ENCODE data around the gene DNAJB6. TPM values are rescaled to one million over a fixed set of nuclear protein-coding genes. Genes with fewer than 3 reads are reported as not detected.

DNAJB6 gene
- 100 to 1,000 TPM in 3 of 4 donors, 10 to 100 TPM in 1; 63.5 to 125 (median 107) TPM for total RNA-seq

DNA sequence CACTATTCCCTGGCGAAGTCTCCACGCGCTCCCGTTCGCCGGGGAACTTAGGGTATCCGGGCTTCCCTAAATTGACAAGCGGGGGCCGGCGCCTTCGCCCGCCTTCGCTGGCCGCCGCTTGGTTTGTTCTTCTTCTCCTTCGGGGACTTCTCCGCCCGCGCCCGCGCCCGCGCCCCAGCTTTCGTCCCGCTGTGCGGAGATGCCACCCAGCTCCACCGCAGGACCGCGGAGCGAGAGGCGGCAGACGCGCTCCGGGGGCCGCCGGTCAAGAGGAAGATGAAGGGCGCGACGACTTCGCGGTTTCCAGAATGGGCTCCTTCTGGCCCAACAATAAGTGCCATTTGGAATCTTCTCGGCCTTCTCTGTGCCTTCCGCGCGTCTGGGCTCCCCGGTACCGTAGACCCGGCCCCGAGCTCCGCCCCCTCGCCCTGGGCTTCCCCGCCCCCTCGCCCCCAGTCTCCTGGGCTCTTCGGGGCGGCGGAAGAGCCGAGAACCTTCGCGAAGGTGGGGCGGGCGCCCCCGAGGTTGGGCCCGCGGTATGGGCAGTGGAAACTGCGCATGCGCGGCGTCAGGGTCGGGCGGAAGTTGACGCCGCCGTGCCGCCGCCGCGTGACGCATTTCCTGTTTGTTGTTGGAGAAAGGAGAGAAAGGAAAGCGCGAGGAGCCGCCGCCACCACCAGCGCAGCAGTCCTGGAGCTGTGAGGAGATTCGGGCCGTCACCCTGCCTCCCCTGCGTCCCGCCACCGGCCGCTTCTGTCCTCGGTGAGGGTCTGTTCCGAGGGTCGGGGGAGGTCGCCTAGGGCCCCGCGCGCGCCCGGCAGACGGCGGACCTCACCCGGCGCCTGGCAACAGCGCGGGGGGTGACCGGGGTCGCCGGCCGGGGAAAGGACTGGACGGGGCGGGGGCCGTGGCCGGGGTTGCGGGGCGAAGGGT, at the start of gene DNAJB6:
DNAJB6 (plus strand) TSS at position 622 of the 933 bp plus-strand sequence. CDS start 21,569 bp downstream, outside the sequence.
- no peaks in the 10 kb centered on the region for H3K27me3 ChIP-seq
- H3K9me3 ChIP-seq, result no peaks in the 10 kb centered on the region
- intact Hi-C loops (cut with DNase I; ENCODE audit: low total_unique reads), result no loop called here
- H3K36me3 ChIP-seq, result no peaks in the 10 kb centered on the region
- peak within 1 kb of the TSS; percentile 90 to 93 for H3K4me3 ChIP-seq
- H3K4me1 ChIP-seq, result no peaks in the 10 kb centered on the region
- peak within 1 kb of the TSS; percentile 97 to 99 for H3K27ac ChIP-seq
- TF ChIP-seq, protein P1, sequence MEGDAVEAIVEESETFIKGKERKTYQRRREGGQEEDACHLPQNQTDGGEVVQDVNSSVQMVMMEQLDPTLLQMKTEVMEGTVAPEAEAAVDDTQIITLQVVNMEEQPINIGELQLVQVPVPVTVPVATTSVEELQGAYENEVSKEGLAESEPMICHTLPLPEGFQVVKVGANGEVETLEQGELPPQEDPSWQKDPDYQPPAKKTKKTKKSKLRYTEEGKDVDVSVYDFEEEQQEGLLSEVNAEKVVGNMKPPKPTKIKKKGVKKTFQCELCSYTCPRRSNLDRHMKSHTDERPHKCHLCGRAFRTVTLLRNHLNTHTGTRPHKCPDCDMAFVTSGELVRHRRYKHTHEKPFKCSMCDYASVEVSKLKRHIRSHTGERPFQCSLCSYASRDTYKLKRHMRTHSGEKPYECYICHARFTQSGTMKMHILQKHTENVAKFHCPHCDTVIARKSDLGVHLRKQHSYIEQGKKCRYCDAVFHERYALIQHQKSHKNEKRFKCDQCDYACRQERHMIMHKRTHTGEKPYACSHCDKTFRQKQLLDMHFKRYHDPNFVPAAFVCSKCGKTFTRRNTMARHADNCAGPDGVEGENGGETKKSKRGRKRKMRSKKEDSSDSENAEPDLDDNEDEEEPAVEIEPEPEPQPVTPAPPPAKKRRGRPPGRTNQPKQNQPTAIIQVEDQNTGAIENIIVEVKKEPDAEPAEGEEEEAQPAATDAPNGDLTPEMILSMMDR (IDR thresholded peaks at IDR 0.05), result peak in 1 of 4 experiments; percentile 30
- peak; percentile 95 to 99 for TF ChIP-seq POLR2A (IDR thresholded peaks at IDR 0.05)
- peak; percentile 92 to 95 for DNase-seq

DNA sequence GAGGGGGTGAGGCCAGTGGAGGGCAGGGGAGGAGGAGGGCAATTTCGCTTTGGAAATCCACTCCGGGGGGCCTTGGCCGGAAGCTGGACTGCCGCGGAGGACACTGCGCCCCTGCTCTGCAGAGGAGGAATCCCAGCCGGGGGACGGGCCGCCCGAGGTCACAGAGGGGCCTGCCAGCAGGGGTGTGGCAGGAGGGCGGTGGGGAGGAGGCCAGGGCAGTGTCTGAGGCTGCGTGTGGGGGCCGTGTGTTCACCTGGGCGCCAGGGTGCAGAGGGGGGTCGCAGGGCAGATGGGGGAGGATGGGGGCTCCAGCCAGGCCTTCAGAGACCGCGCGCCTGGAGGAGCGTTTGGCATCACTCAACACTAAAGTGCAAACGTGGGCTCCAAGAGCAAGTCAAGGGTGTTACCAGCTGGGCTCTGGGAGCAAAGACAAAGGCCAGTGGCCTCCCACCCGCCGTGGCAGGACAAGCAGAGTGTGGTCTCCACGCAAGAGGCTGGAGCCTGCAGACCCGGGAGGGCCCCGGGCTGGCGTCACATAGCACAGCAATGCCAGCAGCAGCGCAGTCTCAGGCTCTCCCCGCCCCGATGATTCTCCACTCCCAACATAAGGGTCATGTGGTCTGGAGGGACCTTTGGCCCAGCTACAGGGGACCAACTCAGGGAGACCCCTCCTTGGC, 45.3 kb upstream of the DNAJB6 start:
- no peaks in the 10 kb centered on the region for H3K9me3 ChIP-seq
- no peak overlapping the region for H3K27ac ChIP-seq
- DNase-seq, result no peak
- H3K36me3 ChIP-seq, result no peaks in the 10 kb centered on the region
- H3K27me3 ChIP-seq, result no peaks in the 10 kb centered on the region
- H3K4me1 ChIP-seq, result no peaks in the 10 kb centered on the region
- H3K4me3 ChIP-seq, result no peak overlapping the region
- intact Hi-C loops (cut with DNase I; ENCODE audit: low total_unique reads), result no loop called here
- TF ChIP-seq, protein P1 (IDR thresholded peaks at IDR 0.05), result no peak
- TF ChIP-seq POLR2A (IDR thresholded peaks at IDR 0.05), result no peak

DNA sequence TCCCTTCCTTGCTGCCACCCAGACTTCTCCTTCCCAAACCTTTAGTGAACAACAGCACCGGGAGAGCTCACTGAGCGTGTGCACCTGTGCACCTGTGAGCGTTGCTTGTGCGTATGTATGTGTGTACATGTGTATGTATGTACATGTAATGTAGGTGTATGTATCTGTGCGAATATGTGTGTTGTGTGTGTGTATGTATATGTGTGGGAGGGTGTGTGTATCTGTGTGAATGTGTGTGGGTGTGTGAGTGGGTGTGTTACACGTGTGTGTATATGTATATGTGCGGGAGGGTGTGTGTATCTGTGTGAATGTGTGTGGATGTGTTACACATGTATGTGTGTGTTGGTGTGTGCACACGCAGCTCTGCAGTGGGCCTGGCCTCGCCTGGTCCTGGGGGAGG, 44.5 kb upstream of the DNAJB6 start:
- no peak for TF ChIP-seq POLR2A (IDR thresholded peaks at IDR 0.05)
- TF ChIP-seq, protein P1 (IDR thresholded peaks at IDR 0.05), result no peak
- intact Hi-C loops (cut with DNase I; ENCODE audit: low total_unique reads), result no loop called here
- H3K4me3 ChIP-seq, result no peak overlapping the region
- H3K27me3 ChIP-seq, result no peaks in the 10 kb centered on the region
- H3K36me3 ChIP-seq, result no peaks in the 10 kb centered on the region
- H3K4me1 ChIP-seq, result no peaks in the 10 kb centered on the region
- no peak overlapping the region for H3K27ac ChIP-seq
- DNase-seq, result no peak
- H3K9me3 ChIP-seq, result no peaks in the 10 kb centered on the region

DNA sequence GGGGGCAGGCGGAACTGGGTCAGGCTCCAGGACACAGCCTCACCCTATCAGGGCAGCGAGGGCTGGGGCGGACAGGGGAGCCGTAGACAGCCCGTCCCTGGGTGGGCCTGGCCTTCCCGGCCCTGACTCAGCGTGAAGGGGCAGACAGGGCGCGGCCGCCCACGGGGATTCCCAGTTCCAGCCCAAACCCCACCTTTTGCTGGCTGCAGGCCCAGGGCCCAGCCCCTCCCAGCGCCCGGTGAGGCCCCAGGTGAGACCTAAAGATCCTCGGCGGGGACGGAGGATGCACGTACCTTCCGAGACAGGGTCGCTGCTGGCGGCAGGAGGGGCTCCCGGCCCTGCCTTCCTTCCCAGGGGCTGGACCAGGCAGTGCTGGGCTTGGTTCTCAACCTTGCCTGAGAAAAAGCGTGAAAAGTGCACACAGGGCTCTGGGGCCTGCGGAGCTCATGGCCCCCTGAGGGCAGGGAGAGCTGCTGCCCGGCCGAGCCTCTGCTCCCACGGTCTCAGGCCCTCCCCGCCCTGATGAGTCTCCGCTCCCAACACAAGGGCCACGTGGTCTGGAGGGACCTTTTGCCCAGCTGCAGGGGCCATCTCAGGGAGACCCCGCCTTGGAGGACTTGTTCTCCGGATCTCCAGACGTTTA, 43.9 kb upstream of the DNAJB6 start:
- TF ChIP-seq, protein P1 (IDR thresholded peaks at IDR 0.05), result no peak
- TF ChIP-seq POLR2A (IDR thresholded peaks at IDR 0.05), result no peak
- no peak for DNase-seq
- intact Hi-C loops (cut with DNase I; ENCODE audit: low total_unique reads), result no loop called here
- Histone ChIP-seq H3K36me3 (no peaks in the 10 kb centered on the region), H3K4me1 (no peaks in the 10 kb centered on the region), H3K27me3 (no peaks in the 10 kb centered on the region), H3K4me3 (no peak overlapping the region), H3K9me3 (no peaks in the 10 kb centered on the region), H3K27ac (no peak overlapping the region)

Data from uterus (tissue), 4 donors.